GM12801 (cell line): ENCODE measurements around the gene GPR4.

Source experiments
- CTCF ChIP-seq: IDR thresholded peaks from one replicate; pipeline ENCODE4 v1.5.1; 2011; ENCODE audit warnings: control low read depth; ENCODE audit not compliant: insufficient read length; ENCODE audit errors: extremely low read depth

The GPR4 gene

GRCh38 chr19:45600340-45600885, 1.6 kb downstream of the GPR4 start:
- TF ChIP-seq CTCF, result no peak

- TF ChIP-seq CTCF, result no peak
Observed at GRCh38 chr19:45599286-45599685, 2.7 kb downstream of the GPR4 start.

GRCh38 chr19:45598267-45599001, 3.6 kb downstream of the GPR4 start:
- TF ChIP-seq CTCF, result no peak

- TF ChIP-seq CTCF, result no peak
Observed at GRCh38 chr19:45597425-45598111, 4.4 kb downstream of the GPR4 start.

- TF ChIP-seq CTCF, result no peak
Observed at GRCh38 chr19:45595814-45596213, 6.2 kb downstream of the GPR4 start.

GRCh38 chr19:45593520-45593919, 8.5 kb downstream of the GPR4 start:
- TF ChIP-seq CTCF, result no peak

GRCh38 chr19:45592366-45592765, 9.6 kb downstream of the GPR4 start:
- no peak for TF ChIP-seq CTCF
